ENCODE results near the gene SLC39A8.

SLC39A8 gene

DNA sequence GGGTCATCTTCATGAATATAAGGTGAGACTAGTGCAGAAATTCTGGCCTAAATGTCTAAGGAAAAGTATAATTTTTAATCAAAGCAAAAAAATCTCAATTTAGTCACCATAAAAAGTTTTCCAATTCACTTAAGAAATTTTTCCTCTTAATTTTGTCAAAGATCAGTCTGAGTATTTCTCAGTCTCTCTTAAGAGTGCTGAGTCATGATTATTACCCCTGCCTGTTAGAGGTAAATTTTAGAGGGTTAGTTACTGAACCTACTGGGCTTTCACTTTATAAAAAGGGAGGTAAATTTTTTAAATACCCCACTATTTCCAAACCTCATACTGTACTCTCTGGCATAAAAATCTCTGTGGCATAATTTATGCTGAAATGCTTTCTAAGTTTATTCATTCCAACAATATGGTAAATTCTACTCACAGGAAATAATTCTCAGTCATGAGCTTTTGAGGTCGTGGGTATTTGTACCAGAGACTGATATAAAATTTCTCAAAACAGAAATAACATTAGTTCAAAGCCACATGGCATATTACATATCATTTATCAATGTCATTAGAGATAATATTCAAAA lies 122.4 kb downstream of the SLC39A8 start:
- DNase-seq: no peak

DNA sequence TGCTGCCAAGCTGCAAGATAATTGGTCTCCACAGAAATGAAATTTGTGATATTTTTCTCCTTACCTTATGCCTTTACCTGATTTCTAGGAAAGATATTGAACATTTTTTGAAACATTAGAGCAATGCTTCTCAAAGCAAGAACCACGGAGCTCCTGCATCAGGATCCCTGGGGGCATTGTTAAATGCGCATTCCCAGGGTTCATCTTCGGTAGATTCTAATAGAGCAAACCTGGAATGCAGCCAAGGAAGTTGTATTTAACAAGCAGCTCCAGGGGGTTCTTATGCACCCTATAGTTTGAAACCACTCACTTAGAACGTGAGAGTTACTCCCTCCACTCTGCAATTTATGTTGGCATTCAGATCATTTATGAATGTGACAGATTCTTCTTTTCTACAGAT lies 126.2 kb downstream of the SLC39A8 start:
- no peak for DNase-seq

DNA sequence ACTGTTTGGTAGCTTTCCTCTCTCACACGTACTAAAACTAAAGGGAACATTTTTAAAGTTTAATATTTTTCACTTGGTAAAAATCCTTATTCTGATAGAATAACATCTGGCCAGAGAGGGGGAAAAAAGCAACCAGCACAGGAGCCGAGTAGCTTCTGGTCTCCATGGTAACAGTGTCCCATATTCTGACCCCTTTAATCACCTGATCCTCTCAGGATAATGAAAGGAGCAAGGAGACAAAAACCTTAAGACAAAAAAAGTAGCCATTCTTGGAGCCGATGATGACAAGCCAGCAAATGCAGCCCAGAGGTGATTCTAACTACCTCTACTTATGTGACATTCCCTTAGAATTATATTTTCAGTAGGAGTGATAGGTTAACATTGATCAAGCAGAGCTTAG lies 126.6 kb downstream of the SLC39A8 start:
- DNase-seq: no peak

DNA sequence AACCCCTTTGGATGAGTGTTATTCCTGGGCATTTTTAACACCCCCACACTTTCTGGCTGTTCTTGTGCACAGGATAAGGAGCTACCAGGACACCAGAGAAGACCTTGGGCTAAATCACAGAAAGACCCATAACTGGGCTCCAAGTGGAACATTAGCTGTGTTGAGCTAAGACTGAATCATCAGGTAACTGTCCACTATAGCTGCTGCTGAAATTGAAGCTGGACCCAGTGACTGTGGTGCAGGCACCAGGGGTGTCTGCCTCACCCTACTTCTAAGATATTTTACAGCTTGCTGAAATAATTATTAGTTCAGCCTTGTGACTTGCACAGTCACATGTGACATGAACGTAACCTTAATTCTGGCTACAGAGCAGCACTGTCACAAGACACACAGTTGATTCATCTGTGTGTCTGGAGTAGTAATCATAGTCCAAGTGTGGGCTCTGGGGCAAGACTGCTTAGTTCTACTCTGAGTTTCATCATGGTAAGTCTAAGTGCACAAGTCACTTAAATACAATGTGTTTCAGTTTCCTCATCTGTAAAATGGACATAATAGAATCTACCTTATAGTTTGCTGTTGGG lies 127.4 kb downstream of the SLC39A8 start:
- DNase-seq: no peak

DNA sequence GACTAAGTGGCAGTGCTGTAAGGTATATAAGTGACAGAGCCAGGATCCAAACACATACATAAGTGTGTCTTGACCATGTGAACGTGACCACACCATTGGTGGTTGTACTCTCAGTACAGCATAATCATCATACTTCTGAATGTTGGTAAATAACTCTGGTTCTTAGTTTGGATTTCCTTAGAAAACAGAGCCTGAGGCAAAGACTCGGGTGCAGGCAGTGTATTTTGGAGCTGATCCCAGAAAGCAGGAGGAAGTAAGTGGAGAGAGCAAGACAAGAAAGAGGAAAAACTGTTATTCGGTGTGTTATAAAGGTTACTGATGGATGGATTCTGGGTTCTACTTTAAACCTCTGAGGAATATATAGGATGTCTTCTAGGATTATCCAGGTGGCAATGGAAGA lies 127.9 kb downstream of the SLC39A8 start:
- no peak for DNase-seq

DNA sequence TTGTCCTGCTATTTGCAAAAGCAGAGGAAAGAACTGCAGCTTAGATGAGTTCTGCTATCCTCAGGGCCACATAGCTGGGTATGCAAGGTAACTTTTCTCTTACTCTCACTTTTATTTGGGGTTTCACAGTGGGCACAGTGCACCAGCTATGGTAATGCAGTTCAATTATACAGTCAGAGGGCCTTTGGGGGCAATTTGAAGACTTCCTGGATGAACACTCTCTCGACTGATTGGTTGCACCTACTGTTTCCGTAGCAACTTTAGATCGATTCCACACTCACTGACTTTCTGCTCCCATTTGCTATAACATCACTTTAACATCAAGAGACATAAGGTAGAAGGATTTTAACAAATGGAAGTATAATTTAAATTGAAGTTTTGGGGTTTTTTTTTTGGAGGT lies 128.6 kb downstream of the SLC39A8 start:
- no peak for DNase-seq

DNA sequence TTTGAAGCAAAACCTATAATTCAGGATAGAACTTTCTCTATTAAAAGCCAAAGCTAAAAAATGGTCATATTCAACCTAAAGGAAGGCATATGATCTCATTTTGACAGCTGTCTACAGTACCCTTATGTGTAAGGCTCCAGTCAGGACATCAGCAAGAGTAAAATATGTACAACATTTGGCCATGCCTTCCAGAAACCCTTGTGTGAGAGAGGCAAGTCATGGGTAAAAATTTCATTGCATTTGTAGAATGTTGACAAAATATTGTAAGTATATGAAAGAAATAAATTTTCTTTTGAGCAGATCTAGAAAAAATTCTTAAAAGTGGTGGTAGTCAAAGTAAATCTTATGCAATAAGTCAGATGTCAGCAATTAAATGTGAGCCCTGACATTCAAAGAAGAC lies 132.3 kb downstream of the SLC39A8 start:
- DNase-seq: no peak
